Panc1 (cell line): Measurements from ENCODE around the gene FTCDNL1. TPM values are rescaled to one million over a fixed set of nuclear protein-coding genes. Genes with fewer than 3 reads are reported as not detected.

Experiments
- ATAC-seq: fragments of 200-7000 bp; cut with Tn5 transposase; 2 replicates; pipeline ENCODE4 v1.9.1; 2020; ENCODE audit warnings: mild to moderate bottlenecking, moderate library complexity
- BruUV-seq: library from RNA; stranded (reverse); fragments of 400-500 nt; replicated peaks from 2 replicates; lab custom pipeline; 2021; lab: Mats Ljungman, UMichigan
- CTCF ChIA-PET: fragments of 300-600 bp; sonication (Branson Sonifier 250); formaldehyde crosslinking; loops from one replicate; lab custom pipeline; 2022; ENCODE audit warnings: antibody characterized with exemption; lab: Charles Lee
- POLR2A ChIA-PET: fragments of 300-600 bp; sonication (Branson Sonifier 250); formaldehyde crosslinking; loops from one replicate; lab custom pipeline; 2022; ENCODE audit warnings: antibody characterized with exemption; lab: Charles Lee
- DNase-seq: peaks from one replicate; pipeline ENCODE4 v3.0.0-alpha.2; 2010; ENCODE audit warnings: low read depth, low spot score
- H3K27ac ChIP-seq: 2 replicates; pipeline ENCODE4 v1.5.1; 2011; ENCODE audit warnings: mild to moderate bottlenecking, low read length, inconsistent platforms
- H3K27me3 ChIP-seq: fragments of 200-500 bp; sonication (Bioruptor generic); 2 replicates; pipeline ENCODE4 v1.6.0; 2014; ENCODE audit warnings: low read length, inconsistent platforms; ENCODE audit not compliant: control insufficient read depth, insufficient read depth
- H3K36me3 ChIP-seq: fragments of 200-500 bp; sonication (Bioruptor generic); 2 replicates; pipeline ENCODE4 v1.5.1; 2014; ENCODE audit warnings: inconsistent platforms, mild to moderate bottlenecking, low read length, moderate library complexity; ENCODE audit not compliant: control insufficient read depth, insufficient read depth
- H3K4me1 ChIP-seq: 2 replicates; pipeline ENCODE4 v1.5.1; 2011; ENCODE audit warnings: inconsistent platforms, mild to moderate bottlenecking, low read length, moderate library complexity; ENCODE audit not compliant: control insufficient read depth, insufficient read depth
- H3K4me3 ChIP-seq, 2 experiments: 2 replicates each; pipeline ENCODE4 v1.5.1; 2011 to 2012; ENCODE audit warnings: low read depth in 2 of 2, low read length in 2 of 2, mild to moderate bottlenecking in 2 of 2, inconsistent platforms in 1 of 2, moderate library complexity in 1 of 2
- H3K9me3 ChIP-seq: fragments of 200-500 bp; sonication (Bioruptor generic); 2 replicates; pipeline ENCODE4 v1.5.1; 2014; ENCODE audit warnings: low read depth, mild to moderate bottlenecking, inconsistent platforms, low read length, moderate library complexity; ENCODE audit not compliant: control insufficient read depth, insufficient read depth
- CTCF ChIP-seq: fragments of 450-650 bp; IDR thresholded peaks from 2 replicates; pipeline ENCODE4 v1.5.1; 2017; ENCODE audit warnings: mild to moderate bottlenecking
- POLR2AphosphoS5 ChIP-seq: IDR thresholded peaks from 2 replicates; pipeline ENCODE4 v1.6.1; 2012; ENCODE audit warnings: mild to moderate bottlenecking, low read depth, low read length, moderate library complexity
- REST ChIP-seq, 2 experiments: IDR thresholded peaks; 2 replicates each; pipeline ENCODE4 v1.6.1; 2011 to 2012; ENCODE audit warnings: low read depth in 2 of 2, control low read depth in 1 of 2, low read length in 1 of 2, mild to moderate bottlenecking in 1 of 2, moderate library complexity in 1 of 2; ENCODE audit not compliant: insufficient read depth in 1 of 2
- SIN3A ChIP-seq: IDR thresholded peaks from 2 replicates; pipeline ENCODE4 v1.6.1; 2012; ENCODE audit warnings: low read depth, mild to moderate bottlenecking, low read length, moderate library complexity, borderline replicate concordance; ENCODE audit not compliant: insufficient read depth
- TCF7L2 ChIP-seq: IDR thresholded peaks from 2 replicates; pipeline ENCODE4 v1.6.1; 2011; ENCODE audit warnings: mild to moderate bottlenecking, low read depth, low read length, inconsistent platforms
- in situ Hi-C: cut with HindIII; loops from 2 replicates; pipeline ENCODE4 v1.10.0; 2016; ENCODE audit warnings: low sequenced_read_pairs, low pct_unique_long_range_greater_than_20kb
- intact Hi-C: fragments of 100-400 bp; cut with micrococcal nuclease; formaldehyde crosslinking; loops from one replicate; pipeline ENCODE4 v1.10.0; 2022; ENCODE audit not compliant: unreplicated experiment
- total RNA-seq: library from RNA; stranded (reverse); gene quantifications from one replicate; pipeline ENCODE4 v1.2.1, GENCODE V29; 2021; ENCODE audit not compliant: unreplicated experiment

FTCDNL1 gene
- total RNA-seq, 1 experiment from 2014 or later: 2.8 TPM

GRCh38 chr2:199762963-199763362, 88.0 kb downstream of the FTCDNL1 start:
- no peak overlapping the region for H3K4me3 ChIP-seq
- in situ Hi-C loops: no loop called here
- no peaks in the 10 kb centered on the region for H3K4me1 ChIP-seq
- no peak for ATAC-seq
- H3K27ac ChIP-seq: no peak overlapping the region
- TF ChIP-seq TCF7L2 (no peak), POLR2AphosphoS5 (no peak), REST (IDR thresholded peaks at IDR 0.05; ENCODE audit: insufficient read depth in 1 of 2, low read depth in 2 of 2, low read length in 1 of 2) (no peak), CTCF (no peak), SIN3A (no peak)
- DNase-seq: no peak
- POLR2A ChIA-PET: no interaction called here
- no peaks in the 10 kb centered on the region for H3K9me3 ChIP-seq
- no peaks in the 10 kb centered on the region for H3K36me3 ChIP-seq
- BruUV-seq: no TSS peak
- H3K27me3 ChIP-seq: 0 out of 2 replicates have a peak, but pooled peaks cover 4% of the 10 kb centered on the region
- CTCF ChIA-PET: no interaction called here
- intact Hi-C loops: no loop called here

GRCh38 chr2:199760574-199760973, 90.4 kb downstream of the FTCDNL1 start:
- H3K4me3 ChIP-seq: no peak overlapping the region
- POLR2A ChIA-PET: no interaction called here
- BruUV-seq: no TSS peak
- no peaks in the 10 kb centered on the region for H3K9me3 ChIP-seq
- no peaks in the 10 kb centered on the region for H3K36me3 ChIP-seq
- in situ Hi-C loops (no loop called here), intact Hi-C loops (no loop called here)
- CTCF ChIA-PET: interaction anchor here (0.5 kb wide), 1 partner anchor 49 kb away, joined by 4 read pairs; no protein-coding TSS in a partner anchor
- no peaks in the 10 kb centered on the region for H3K4me1 ChIP-seq
- no peaks in the 10 kb centered on the region; the same call in 1 of the 2 replicates for H3K27me3 ChIP-seq
- ATAC-seq: no peak
- H3K27ac ChIP-seq: no peak overlapping the region
- no peak for TF ChIP-seq TCF7L2
- no peak for TF ChIP-seq SIN3A
- no peak for TF ChIP-seq REST (IDR thresholded peaks at IDR 0.05; ENCODE audit: insufficient read depth in 1 of 2, low read depth in 2 of 2, low read length in 1 of 2)
- TF ChIP-seq CTCF: no peak
- TF ChIP-seq POLR2AphosphoS5: no peak
- DNase-seq: no peak
